ENCODE results near the gene DNAH6. TPM values are rescaled to one million over a fixed set of nuclear protein-coding genes. Genes with fewer than 3 reads are reported as not detected.
"Not testable (repeated sequence)": the region's sequence is repeated elsewhere in the genome, so short reads cannot be mapped to it uniquely, and the experiment has no call there.

DNAH6 gene
- total RNA-seq = 0.39 and 0.81 TPM in 2 replicates

DNA sequence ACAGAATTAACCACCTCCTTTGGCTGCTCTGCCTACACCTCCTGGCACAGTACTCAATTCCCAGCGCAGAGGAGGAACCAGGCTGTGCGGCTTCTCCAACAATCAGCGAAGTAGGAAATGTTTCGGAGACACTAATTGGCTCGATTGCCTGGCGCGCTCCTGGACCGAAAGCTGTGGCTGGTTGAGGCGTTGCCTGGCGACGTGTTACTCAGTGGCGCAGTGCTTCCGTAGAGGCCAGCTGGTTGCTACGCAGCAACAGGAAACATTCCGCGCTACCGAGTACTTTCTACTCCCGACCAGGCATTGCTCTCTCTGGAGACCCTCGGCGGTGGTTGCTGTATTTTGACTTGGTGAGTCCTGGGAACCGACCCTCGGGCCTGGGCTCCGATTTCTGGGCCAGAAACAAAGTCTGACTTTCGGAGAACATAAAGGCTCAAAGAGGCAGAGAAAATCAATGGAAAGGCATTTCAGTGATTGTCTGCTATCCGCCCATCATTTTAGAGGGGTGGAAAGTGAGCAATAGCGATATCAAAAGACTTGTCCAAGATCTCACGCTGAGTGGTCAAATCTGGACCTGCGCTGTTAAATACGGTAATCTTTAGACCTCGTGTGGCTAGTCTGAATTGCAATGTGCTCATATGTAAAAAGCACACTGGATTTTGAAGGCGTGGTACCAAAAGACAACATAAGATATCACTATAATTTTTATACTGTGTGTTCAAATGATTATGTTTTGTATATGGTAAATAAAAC, at the start of gene DNAH6:
DNAH6 (plus strand) TSS at position 265 of the 753 bp plus-strand sequence. CDS start 1,329 bp downstream, outside the sequence.
- intact Hi-C loops (cut with micrococcal nuclease) = loop anchor here (1.0 kb wide), 7 partner anchors 21 to 422 kb away; partner anchors contain the start of genes SUCLG1 and TMSB10

DNA sequence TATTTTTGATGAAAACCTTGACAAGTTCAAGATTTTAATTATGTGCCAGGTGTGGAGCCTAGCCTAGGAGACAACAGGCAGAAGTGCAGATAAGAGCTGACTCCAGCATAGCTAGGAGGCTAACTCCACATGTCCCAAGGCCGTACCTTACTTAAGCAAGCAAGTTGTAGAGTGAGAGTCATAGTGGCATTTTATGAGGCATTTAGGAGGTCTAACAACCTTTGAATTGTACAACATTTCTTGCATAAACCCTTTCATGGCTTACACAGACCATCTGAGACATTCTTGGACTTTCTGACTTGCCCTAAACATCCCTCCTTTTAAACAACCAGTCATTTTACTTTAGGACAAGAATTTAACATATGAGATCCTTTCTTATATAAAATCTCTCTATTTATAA, 48.9 kb upstream of the DNAH6 start:
- intact Hi-C loops (cut with micrococcal nuclease) = no loop called here

- intact Hi-C loops (cut with micrococcal nuclease) = not testable (repeated sequence)
Observed at GRCh38 chr2:84472423-84472822, 43.9 kb upstream of the DNAH6 start.

- intact Hi-C loops (cut with micrococcal nuclease) = no loop called here
Observed at GRCh38 chr2:84472856-84473565, 43.3 kb upstream of the DNAH6 start.

- intact Hi-C loops (cut with micrococcal nuclease) = no loop called here
Observed at GRCh38 chr2:84474176-84474575, 42.1 kb upstream of the DNAH6 start.

DNA sequence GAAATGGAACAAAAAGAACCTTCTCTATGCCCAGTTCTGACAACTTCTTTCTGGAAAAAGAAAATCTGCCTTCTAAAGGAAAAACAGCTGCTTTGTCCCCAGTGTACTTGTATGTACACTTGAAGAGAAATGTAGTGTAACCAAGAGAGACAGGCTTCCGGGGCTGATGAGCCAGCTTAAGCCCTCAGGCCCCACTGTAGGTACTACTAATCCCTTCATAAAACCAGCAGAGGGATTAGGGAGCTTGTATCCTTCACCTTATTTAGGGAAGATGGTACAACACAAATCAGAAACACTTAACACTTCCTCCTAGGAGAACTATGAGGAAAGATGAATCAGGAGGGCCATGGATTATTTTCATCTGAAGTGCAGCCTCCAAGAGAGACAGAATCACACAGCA, 38.4 kb upstream of the DNAH6 start:
- intact Hi-C loops (cut with micrococcal nuclease) = no loop called here

GRCh38 chr2:84478867-84479266, 37.4 kb upstream of the DNAH6 start:
- intact Hi-C loops (cut with micrococcal nuclease) = no loop called here

DNA sequence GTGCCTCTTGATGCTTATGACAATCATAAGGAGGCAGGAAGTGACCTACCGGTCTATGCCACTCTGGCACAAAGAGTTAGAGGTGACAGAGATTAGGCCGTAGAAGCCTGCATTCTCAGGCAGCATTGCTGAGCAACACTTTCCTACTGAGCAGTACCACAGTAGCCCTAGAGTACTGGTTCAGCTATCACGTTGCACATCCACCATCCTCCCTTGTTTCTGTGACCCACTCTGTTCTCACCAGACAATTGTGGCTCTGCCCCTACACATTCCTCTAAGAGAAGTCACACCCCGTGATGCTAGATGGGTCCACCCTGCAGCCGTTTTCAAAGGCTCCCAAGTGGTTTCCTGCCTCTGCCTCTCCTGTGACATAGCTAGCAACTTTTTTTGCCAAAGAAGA, 34.6 kb upstream of the DNAH6 start:
- intact Hi-C loops (cut with micrococcal nuclease) = no loop called here

DNA sequence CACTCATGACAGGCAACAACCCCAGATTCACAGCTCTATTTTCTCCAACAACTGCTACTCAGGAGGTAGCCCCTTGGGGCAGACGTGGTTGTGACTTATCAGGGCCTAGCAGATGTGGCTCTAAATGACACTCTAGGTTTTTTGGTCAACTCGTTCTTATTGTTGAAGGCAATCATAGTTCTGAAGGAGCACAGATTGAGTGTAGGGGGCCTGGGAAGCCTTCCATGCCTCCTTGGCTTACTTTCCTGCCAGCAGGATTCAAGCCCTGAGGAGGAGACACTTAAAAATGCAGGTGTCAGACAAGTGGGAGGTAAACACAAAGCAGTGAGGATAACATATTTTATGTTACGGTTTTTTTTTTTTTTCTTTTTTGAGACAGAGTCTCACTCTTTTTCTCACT, 33.7 kb upstream of the DNAH6 start:
- intact Hi-C loops (cut with micrococcal nuclease) = no loop called here

- intact Hi-C loops (cut with micrococcal nuclease) = no loop called here
Observed at GRCh38 chr2:84483320-84483719, 33.0 kb upstream of the DNAH6 start.

DNA sequence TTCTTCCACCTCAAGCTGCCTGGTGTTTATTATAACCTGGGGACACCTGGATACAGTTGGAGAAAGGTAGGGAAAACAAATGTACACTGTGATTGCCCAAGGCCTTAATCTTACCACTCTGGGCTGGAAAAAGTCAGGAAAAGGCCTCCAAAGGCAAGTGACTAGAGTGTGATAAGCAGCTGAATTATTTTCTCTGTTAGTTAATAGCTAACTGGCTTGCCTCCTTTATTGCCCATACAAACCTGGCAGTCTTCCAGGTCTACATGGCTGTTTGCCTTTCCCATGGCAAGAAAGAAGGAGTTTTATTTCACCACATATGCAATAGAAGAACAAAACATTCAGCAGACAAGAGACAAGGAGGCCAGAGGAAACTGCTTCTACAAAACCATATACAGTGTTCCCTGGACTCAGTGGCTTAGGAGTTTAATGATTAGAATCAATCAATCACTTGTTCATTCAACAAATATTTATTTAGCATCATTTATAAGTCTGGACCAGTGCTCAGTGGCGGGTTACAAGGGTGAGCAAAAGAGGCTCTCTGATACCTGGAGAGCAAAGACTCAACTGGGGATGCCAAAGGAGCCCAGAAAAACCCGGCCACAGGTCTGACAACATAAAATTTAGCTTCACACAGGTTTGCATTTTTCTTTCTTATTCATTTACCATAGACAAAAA, 29.7 kb upstream of the DNAH6 start:
- intact Hi-C loops (cut with micrococcal nuclease) = no loop called here

- intact Hi-C loops (cut with micrococcal nuclease) = no loop called here
Observed at GRCh38 chr2:84487298-84487996, 28.9 kb upstream of the DNAH6 start.

DNA sequence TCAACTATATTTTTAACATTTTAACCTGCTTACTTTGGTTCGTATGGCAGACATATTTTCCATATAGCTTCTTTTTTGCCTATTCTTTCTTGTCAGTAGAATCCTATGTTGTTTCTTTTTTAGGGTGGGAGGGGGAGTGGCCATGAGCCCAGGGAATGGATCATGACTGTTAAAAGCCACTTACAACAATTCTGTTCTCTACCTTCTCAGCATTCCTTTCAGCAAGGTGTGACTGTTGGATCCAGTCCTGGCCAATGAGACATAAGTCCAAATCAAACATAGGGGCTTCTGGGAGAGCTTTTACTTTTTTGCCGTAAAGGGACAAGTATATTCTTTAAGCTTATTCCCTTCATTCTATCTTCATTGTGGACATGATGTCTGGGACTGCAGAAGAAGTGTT, 25.0 kb upstream of the DNAH6 start:
- intact Hi-C loops (cut with micrococcal nuclease) = no loop called here

GRCh38 chr2:84491741-84492140, 24.6 kb upstream of the DNAH6 start:
- intact Hi-C loops (cut with micrococcal nuclease) = no loop called here

GRCh38 chr2:84492571-84492970, 23.7 kb upstream of the DNAH6 start:
- intact Hi-C loops (cut with micrococcal nuclease) = no loop called here

- intact Hi-C loops (cut with micrococcal nuclease) = no loop called here
Observed at GRCh38 chr2:84493514-84493913, 22.8 kb upstream of the DNAH6 start.

DNA sequence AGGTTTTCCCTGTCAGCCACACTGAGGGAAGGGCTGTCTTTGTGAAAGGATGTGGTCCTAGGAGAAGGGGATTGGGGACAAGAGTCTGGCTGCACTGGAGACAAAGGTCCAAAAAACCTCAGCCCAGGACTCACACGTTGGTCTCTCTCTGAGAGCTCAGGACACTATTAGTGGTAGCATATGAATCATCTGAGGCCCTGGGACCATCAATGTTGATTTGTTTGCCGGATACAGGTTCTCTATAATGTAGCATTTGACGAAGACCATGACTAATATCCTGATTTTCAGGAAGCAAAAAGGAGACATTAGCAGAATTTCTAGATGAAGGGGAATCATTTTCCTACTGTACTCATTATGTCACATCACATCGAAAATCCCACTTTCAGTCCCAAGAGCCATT, 22.2 kb upstream of the DNAH6 start:
- intact Hi-C loops (cut with micrococcal nuclease) = loop anchor here (2.0 kb wide), 2 partner anchors 289 to 521 kb away; no protein-coding TSS in a partner anchor

DNA sequence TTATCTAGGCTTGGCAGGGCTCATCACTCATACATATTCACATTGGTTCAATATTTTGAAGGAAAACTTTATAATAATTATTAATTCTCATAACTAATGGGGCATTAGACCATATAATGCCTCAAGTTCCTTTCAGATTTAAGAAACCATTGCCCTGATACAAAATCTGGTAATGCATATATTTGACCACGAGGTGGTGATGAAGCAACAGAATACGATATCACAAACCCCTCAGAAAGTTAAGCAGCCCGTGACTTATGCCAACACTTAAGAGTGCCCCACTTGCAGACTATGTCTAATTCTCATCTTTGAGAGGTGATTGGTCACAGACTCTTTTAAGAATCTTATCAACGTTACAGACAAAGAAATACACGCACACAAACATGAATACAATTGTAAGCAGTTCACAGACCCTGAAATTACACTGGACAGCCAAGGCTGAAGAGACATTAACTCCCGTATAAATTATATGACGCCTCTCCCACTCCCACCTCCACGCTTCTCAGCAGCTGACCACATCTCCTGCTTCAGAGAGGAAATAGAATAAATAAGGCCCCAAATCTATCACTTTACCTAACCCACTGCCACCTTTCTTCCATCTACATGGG, 20.7 kb upstream of the DNAH6 start:
- intact Hi-C loops (cut with micrococcal nuclease) = loop anchor here (1.0 to 5.0 kb wide), 10 partner anchors 21 to 792 kb away; partner anchors contain the start of gene DNAH6

DNA sequence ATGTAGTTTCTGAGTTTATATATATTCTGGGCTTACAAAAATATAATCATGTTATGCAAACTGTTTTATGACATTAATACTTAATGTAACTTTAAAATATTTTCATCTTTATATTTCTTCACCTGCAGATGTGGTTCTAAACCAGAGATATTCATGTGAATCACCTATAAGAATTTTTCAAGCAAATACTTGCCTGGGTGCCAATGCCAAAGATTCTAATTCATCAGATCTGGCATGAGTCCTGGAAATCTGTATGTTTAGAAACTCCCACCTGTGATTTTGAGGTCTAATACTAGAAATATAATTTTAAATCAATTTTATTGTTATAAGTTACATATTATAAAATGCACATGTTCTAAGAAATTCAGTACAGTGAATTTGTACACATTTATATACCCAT, 19.9 kb upstream of the DNAH6 start:
- intact Hi-C loops (cut with micrococcal nuclease) = loop anchor here (5.0 kb wide), 1 partner anchor 791 kb away; no protein-coding TSS in a partner anchor

DNA sequence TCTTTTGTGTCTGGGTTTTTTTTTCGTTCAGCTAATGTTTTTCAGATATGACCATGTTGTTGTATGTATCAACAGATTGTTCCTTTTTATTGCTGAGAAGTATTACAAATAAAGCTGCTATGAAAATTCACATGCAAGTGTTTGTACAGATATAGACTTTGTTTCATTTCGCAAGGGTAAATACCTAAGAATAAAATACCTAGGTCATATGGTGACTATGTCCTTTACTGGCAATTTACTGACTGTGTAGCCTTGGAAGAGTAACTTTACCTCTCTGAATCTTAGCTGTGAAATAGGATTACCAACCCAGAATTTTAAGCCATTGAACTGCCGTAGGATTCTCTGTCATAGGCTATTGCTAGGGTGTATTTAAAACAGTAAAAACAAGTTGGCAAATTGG, 19.0 kb upstream of the DNAH6 start:
- intact Hi-C loops (cut with micrococcal nuclease) = loop anchor here (5.0 kb wide), 1 partner anchor 790 kb away; no protein-coding TSS in a partner anchor

Measured in T-helper 1 cell treated with Interleukin-12 subunit alpha and Interleukin-12 subunit beta and Interleukin-4 antibody, amounts not matched to agents 30 ng/mL and 1 ng/mL, for 36 hours (primary cell).